NCI-H526 (cell line): ENCODE measurements around the gene KRTAP4-16.
"Not testable (repeated sequence)": the region's sequence is repeated elsewhere in the genome, so short reads cannot be mapped to it uniquely, and the experiment has no call there.

ENCODE experiments used
- DNase-seq, 2 experiments: peaks; one replicate each; lab custom pipeline; 2025; lab: John Stamatoyannopoulos, UW

KRTAP4-16 gene

DNA sequence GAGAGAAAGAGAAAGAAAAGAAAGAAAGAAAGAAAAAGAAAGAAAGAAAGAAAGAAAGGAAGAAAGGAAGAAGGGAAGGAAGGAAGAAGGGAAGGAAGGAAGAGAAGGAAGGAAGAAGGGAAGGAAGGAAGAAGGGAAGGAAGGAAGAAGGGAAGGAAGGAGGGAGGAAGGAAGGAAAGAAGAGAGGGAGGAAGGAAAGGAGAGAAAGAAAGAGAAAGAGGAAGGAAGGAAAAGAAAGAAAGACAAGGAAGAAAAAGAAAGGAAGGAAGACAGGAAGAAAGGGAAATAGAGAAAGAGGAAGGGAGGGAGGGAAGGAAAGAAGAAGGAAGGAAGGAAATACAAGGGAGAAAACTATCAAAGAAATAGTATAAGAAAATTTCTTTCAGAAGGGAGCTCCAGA is 25.2 kb downstream of the KRTAP4-16 start:
- no peak for DNase-seq

DNA sequence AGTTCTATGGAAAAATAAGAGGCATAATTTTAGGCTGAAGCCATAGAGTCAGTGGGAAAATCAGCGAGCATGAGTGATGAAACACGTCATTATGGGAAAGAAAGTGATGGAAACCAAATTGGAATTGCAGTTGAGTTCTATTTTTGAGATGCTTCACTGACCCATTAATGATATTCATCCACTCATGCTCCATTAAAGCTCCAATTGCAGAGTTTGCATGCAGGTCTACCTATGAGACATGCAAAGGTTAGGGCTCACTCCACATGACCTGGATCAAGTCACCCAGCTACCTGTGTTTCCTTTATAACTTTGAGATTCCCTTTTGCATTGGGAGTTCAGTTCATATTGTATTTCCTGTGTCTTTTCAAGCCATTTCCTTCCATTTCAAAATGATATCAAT is 28.3 kb downstream of the KRTAP4-16 start:
- DNase-seq: peak; percentile 19 to 61

DNA sequence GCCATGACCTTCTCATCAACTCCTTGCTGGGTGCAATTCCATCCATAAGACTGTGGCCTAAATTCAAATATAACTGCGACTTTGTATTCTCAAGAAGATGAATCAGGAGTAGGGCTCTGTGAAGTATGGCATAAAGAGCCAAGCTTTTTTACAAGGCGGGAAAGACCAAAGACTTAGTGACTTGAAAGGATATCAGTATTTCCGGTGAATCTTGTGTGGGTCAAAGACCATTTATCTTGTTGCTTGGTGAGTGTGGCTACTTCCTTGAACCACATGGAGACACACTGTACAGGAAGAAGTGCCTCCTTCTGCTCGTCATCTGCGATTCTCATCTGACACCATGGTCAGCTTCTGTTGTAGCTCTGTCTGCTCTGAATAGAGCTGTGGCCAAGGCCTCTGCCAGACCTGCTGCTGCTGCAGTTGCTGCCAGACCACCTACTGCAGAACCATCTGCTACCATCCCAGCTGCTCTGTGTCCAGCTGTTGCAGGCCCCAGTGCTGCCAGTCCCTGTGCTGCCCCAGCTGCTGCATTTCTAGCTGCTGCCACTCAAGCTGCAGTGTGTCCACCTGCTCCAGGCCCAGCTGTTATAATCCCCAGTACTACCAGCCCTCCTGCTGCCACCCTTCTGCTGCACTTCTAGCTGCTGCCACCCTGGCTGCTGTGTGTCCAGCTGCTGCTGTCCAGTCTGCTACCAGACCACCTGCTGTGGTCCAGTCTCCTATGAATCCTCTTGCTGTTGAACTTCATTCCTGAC is 30.2 kb downstream of the KRTAP4-16 start:
- no peak for DNase-seq

DNA sequence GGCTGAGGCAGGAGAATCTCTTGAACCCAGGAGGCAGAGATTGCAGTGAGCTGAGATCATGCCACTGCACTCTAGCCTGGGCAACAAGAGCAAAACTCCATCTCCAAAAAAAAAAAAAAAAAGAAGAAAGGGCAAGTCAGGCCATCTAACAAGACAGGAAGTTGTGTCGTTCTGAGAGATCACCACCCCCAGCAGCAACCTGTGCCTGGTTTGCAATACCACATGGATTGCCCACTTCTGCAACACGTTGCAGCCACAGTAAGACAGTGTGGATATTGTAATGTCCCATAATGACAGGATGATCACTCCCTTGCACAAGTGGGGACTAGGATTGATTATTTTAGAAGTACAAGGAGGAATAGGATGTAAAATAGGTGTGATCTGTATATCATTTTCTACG is 33.0 kb downstream of the KRTAP4-16 start:
- DNase-seq: no peak

DNA sequence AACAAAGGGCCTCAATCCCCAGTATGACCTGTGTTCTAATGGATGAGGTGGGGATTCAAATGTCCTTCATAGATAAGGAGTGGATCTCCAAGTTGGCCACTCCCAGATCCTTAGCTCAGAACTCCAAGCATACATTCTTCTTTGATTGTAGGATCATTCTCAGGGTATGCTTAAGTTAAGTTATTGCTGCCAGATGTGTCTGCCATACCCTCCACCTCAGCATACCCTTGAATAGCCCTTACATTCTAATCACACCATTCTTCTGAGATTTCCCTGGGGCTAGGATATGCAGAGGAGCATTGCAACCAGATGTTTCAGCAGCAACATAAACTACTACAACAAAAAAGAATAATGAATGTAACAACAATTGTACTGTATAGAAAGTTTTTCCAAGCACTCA is 34.7 kb downstream of the KRTAP4-16 start:
- no peak for DNase-seq

DNA sequence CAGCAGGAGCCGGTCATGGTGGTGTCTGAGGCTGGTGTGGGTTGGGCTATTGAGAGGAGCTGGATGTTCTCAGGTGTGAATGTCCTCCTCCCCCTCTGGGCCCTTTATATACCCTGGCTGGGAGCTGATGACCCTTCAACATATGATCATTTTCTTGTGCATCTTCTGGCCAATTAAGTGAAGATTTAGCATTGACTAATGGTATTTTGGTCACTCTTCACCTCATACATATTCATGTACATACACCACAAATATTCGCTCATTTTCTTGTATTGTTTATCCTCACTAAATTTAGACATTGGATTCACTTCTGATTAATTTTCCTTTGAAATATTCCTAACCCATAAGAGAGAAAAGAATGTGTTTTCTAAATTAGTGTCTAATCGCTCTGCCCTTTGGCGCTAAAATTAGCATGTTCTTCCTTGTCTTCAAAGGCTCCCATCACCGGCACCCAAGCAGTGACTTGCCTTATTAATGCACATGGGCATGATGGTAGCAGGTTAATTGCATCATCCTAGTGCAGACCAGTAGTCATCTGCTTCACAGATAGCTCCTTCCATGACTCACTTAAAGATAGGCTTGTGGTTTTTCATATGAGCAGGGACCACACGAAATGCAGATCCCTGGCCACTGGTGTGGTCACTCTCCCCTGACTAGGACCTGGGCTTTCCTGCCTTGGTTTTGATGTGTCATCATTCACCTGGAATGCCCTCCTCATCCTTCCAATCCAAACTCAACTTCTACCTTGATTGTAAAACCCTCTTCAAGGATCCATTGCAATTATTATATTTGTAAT is 36.0 kb downstream of the KRTAP4-16 start, which contains the start of gene KRTAP2-4:
Gene KRTAP2-4 (minus strand): TSS at position 51 of the 796 bp plus-strand sequence. CDS start 34 bp downstream, at position 17.
- DNase-seq: no peak

DNA sequence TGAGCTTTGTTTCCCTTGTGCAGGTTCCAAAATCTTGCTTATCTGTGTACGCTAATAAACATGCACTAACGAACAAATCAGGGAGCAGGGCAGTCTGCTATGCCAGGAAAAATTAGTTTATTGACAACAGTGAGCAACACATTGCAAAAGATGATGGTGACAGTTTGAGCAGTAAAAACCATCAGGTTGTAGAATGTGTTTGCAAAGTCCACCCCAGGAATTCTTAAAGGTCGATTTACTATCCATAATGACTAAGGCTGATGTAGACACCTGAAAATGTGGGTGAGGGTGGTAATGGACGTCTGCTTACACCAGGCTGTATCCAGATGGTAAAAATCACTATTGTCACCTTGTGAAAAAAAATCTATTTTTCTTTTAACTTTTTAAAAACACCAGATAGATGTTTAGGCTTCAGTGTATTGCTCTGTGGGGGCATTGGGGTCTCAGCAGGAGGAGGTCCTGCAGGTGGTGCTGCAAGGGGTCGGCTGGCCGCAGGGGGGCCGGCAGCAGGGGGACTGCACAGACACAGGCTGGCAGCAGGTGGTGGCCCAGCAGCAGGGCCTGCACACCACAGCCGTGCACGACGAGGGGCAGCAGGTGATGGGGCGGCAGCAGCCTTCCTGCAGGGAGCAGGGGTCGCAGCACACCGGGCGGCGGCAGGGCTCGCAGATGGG is 36.9 kb downstream of the KRTAP4-16 start:
- DNase-seq: not testable (repeated sequence)

DNA sequence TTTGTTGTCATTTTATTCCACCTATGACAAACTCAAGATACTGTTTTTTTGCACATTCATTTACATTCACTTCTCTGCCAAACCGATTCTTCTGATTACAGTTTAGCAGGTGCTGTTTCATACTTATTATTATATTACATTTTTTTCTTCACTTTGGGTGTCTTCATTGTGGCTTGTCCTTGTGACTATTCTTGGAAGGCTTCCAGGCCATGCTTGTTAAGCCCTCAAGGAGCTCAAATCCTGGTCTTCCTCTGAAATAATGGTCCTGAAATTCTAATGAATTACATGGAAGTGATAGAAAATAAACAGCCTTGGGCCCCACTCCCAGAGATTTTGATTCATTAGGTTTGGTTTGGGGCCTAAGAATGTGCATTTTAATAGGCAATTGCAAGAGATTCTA is 37.7 kb downstream of the KRTAP4-16 start:
- no peak for DNase-seq

DNA sequence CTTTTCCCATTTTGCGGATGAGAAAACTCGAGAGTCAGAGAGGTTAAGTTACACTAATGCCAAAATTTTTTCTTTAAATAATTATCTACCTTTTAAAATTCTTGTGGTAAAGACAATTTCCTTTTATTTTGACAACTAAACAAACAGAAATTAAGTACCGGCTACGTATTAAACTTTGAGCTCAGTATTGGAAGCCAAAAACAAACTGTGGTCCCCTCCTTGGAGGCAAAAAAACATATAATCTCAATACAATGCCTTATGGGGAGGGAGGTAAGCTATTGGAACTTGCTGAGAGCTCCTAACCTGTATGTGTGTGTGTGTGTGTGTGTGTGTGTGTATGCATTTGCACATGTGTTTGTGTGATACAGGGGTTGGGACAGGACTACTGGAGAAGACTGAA is 38.6 kb downstream of the KRTAP4-16 start:
- no peak for DNase-seq

DNA sequence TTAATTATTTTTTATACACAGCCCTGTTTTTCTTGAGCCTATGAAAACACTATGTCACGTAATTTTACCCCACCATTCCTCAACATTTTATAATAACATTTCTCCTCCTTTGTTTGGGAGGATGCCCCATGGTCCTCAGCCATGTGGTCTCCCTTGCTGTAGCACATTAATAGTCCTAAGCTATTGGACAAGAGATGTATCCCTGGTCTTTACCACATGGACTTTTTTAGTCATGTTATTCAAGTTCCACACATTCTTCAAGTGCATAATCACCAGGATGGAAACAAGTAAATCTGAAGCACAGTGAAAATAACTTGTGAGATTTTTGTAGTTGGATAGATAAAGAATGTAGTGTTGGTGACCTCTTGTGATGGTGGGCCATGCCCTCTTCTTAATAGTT is 40.0 kb downstream of the KRTAP4-16 start:
- DNase-seq: no peak

DNA sequence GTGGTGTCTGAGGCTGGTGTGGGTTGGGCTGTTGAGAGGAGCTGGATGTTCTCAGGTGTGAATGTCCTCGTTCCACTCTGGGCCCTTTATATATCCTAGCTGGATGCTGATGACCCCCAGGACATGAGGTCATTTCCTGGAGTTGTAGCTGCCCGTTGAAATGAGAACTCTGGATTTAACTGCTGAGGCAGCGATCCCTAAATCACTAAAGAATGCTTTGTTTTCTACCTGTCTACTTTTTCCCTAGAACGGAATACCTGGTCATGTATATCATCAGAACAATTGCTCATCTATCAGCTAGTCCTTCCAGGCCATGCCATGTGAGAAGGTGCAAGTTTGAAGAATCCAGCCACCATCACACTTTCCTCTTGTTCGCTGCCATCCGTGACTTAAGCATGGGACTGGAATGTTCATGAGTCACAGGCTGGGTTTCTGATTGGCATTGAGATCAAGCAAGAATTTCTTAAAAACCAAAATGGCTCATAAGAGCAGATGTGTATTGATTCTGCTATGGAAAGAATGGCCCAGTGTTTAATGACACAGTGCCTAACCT is 41.9 kb downstream of the KRTAP4-16 start, which contains the start of gene KRTAP2-3:
Gene KRTAP2-3 (minus strand): TSS at position 63 of the 553 bp plus-strand sequence. CDS start 64 bp downstream, outside the sequence.
- DNase-seq: no peak

DNA sequence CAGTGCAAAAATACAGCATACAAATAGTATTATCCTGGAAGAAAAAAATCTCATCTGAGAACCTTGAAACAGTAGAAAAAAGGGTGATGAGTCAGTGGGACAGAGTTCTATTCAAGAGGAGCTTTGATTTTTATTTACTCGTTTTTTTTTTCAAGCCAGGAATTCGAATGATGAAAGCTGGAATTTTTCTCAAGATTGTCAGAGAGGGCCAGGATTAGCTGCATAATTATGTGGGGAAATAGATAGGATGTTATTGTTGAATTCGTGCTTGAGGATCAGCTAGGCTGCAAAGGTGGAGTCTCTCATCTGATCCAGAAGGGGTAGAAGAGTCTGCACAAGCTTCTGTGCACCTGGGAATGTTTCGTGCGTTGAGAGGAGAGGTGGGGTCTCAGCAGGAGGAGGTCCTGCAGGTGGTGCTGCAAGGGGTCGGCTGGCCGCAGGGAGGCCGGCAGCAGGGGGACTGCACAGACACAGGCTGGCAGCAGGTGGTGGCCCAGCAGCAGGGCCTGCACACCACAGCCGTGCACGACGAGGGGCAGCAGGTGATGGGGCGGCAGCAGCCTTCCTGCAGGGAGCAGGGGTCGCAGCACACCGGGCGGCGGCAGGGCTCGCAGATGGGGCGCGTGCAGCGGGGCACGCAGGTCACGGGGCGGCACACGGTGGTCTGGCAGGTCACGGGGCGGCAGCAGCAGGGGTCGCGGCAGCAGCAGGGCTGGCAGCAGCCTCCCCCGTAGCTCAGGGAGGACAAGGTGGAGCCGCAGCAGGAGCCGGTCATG is 42.5 kb downstream of the KRTAP4-16 start:
- DNase-seq: not testable (repeated sequence)

DNA sequence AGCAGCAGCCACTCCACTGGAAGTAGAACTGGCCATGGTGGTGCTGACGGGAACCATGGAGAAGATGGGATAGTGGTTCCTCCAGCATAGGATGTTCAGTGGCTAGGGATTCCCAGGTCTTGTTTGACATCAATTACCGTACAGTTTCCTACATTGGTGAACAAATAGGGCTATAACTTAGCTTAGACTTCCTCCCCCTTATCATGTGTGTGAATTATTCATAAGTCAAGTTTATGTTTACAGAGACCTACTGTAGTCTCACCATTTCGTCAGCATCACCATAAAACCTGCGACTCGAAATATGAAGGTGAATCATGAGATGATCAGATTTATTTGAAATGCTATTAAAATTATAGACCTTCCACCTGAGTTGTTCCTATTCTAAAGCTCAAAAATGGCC is 43.3 kb downstream of the KRTAP4-16 start:
- no peak for DNase-seq

DNA sequence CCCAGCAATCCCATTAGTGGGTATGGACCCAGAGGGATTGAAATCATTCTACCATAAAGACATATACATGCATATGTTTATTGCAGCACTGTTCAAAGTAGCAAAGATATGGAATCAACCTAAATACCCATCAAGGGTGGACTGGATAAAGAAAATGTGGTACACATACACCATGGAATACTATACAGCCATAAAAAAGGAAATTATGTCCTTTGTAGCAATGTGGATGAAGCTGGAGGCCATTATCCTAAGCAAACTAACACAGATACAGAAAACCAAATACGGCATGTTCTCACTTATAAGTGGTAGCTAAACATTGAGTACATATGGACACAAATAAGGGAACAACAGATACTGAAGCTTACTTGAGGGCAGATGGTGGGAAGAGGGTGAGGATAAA is 44.5 kb downstream of the KRTAP4-16 start:
- DNase-seq: no peak

DNA sequence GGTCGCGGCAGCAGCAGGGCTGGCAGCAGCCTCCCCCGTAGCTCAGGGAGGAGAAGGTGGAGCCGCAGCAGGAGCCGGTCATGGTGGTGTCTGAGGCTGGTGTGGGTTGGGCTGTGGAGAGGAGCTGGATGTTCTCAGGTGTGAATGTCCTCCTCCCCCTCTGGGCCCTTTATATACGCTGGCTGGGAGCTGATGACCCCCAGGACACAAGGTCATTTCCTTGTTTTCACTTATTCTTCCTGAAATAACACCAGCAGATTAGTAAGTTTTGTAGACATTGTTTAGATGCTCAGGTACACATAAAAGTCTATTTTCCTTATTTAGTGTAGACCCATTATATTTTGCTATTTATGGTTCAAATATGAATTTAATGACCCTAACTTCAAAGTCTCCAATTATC is 46.9 kb downstream of the KRTAP4-16 start, which contains the start of gene KRTAP2-2:
Gene KRTAP2-2 (minus strand): TSS at position 101 of the 400 bp plus-strand sequence. CDS start 19 bp downstream, at position 82.
- DNase-seq: not testable (repeated sequence)

DNA sequence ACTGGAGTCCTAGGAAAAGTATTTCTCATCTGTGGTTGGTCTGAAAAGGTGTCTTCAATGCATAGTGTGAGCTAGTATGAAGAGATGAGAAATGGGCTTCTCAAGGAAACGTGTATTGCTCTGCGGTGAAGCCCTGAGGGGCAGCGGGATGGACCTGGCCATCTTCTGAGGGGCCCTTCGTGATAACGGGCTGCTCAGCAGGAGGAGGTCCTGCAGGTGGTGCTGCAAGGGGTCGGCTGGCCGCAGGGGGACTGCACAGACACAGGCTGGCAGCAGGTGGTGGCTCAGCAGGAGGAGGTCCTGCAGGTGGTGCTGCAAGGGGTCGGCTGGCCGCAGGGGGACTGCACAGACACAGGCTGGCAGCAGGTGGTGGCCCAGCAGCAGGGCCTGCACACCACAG is 47.5 kb downstream of the KRTAP4-16 start:
- DNase-seq: not testable (repeated sequence)

DNA sequence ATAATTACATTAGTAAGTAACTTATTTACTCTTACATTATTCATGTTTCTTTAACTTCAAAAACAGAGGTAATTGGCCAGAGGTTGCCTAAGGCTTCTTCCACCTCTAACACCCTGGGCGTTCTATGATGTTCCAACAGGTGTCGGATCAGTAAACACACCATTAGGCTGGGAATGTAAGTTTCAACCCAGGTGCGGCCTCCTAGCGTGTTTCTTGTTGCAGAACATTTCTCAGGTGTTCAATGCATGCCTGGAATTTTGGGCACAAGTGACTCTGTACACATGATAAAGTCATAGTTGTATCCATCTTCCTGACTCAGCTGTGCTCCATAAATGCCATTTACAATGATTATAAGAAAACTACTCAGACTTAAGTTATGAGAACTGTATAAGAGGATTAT is 48.0 kb downstream of the KRTAP4-16 start:
- DNase-seq: no peak

DNA sequence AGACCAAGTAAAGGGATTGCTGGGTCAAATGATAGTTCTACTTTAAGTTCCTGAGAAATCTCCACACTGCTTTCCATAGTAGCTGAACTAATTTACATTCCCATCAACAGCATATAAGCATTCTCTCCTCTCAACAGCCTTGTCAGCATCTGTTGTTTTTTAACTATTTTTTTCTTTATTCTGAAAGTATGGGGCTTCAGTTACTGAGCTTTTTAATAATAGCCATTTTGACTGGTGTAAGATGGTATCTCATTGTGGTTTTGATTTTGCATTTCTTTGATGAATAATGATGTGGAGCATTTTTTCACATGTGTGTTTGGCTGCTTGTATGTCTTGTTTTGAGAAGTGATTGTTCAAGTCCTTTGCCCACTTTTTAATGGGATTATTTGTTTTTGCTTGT is 49.4 kb downstream of the KRTAP4-16 start:
- DNase-seq: peak in 1 of 2 experiments; percentile 30
